HepG2 (cell line): ENCODE measurements around the gene WEE1. TPM values are rescaled to one million over a fixed set of nuclear protein-coding genes. Genes with fewer than 3 reads are reported as not detected.
A peak's percentile ranks its signal among the peaks of the same experiment; 100 is the strongest.

Experiments used
- CREB1 ChIP-seq, 2 experiments: fragments of 450-650 bp in 1 of 2; IDR thresholded peaks; 2 replicates each; pipeline ENCODE4 v1.6.1; 2016 to 2017; ENCODE audit warnings: control low read depth in 1 of 2, mild to moderate bottlenecking in 1 of 2, missing compliant biosample characterization in 1 of 2, missing genetic modification characterization in 1 of 2
- EP300 ChIP-seq, 3 experiments: sonication (generic) in 1 of 3; formaldehyde crosslinking in 1 of 3; IDR thresholded peaks; 2 replicates each; pipeline versions ENCODE4 v1.5.1 to v1.6.1; 2011 to 2020; ENCODE audit warnings: low read depth in 2 of 3, low read length in 2 of 3, borderline replicate concordance in 1 of 3, improper control_type of control experiment in 1 of 3, mild to moderate bottlenecking in 1 of 3, missing genetic modification reagents in 1 of 3, moderate library complexity in 1 of 3
- ERF ChIP-seq: IDR thresholded peaks from 2 replicates; pipeline ENCODE4 v1.6.1; 2018; ENCODE audit warnings: missing biosample characterization, missing genetic modification reagents
- FOXA1 ChIP-seq, 2 experiments: fragments of 450-650 bp in 1 of 2; sonication (generic) in 1 of 2; formaldehyde crosslinking in 1 of 2; IDR thresholded peaks; 2 replicates each; pipeline versions ENCODE4 v1.4.0 to v1.6.1; 2016 to 2020; ENCODE audit warnings: missing genetic modification reagents in 1 of 2
- HOXA3 ChIP-seq: sonication (generic); formaldehyde crosslinking; IDR thresholded peaks from 2 replicates; pipeline ENCODE4 v1.5.0; 2020; ENCODE audit warnings: missing genetic modification reagents
- ISL2 ChIP-seq: sonication (generic); formaldehyde crosslinking; IDR thresholded peaks from 2 replicates; pipeline ENCODE4 v1.5.0; 2020; ENCODE audit warnings: missing genetic modification reagents
- MAFG ChIP-seq: sonication (generic); formaldehyde crosslinking; IDR thresholded peaks from 2 replicates; pipeline ENCODE4 v1.5.1; 2020; ENCODE audit warnings: mild to moderate bottlenecking, missing genetic modification reagents
- NR2C2 ChIP-seq: sonication (generic); formaldehyde crosslinking; IDR thresholded peaks from 2 replicates; pipeline ENCODE4 v1.4.0; 2020; ENCODE audit warnings: missing genetic modification reagents, mild to moderate bottlenecking, moderate library complexity, borderline replicate concordance
- RFX3 ChIP-seq: IDR thresholded peaks from 2 replicates; pipeline ENCODE4 v1.6.1; 2016; ENCODE audit warnings: missing biosample characterization, missing genetic modification reagents
- ZBTB42 ChIP-seq: sonication (generic); formaldehyde crosslinking; IDR thresholded peaks from 2 replicates; pipeline ENCODE4 v1.5.0; 2020; ENCODE audit warnings: mild to moderate bottlenecking, missing genetic modification reagents
- polyA plus RNA-seq, 8 experiments: library from polyadenylated mRNA; depleted of rRNA in 3 of 8; stranded (reverse) in 7 of 8; unstranded in 1 of 8; fragments of >200 nt; fragmentation: Illumina TruSeq in 4 of 8; extraction: Trizol in 4 of 8; gene quantifications; 2 replicates each; pipeline versions ENCODE4 v1.2.1 to v1.2.3, GENCODE V29; 2011 to 2016; ENCODE audit warnings: low read depth in 4 of 8, missing spikeins in 1 of 8, mixed read lengths in 1 of 8; ENCODE audit not compliant: insufficient read depth in 1 of 8
- total RNA-seq, 5 experiments: library from RNA; depleted of rRNA; stranded (reverse); fragments of >200 nt; fragmentation: Illumina TruSeq; extraction: Trizol; gene quantifications; 2 replicates each; pipeline ENCODE4 v1.2.3, GENCODE V29; 2016; ENCODE audit warnings: low read depth in 1 of 5
- TF ChIP-seq, protein P1 (sequence below): sonication (generic); formaldehyde crosslinking; IDR thresholded peaks from 2 replicates; pipeline ENCODE4 v1.4.0; 2020; ENCODE audit warnings: missing genetic modification reagents, borderline replicate concordance
- TF ChIP-seq, protein P2 (sequence below): sonication (generic); formaldehyde crosslinking; IDR thresholded peaks from 2 replicates; pipeline ENCODE4 v1.5.1; 2020; ENCODE audit warnings: missing genetic modification reagents, mild to moderate bottlenecking, borderline replicate concordance
- TF ChIP-seq, protein P3 (sequence below): sonication (generic); formaldehyde crosslinking; IDR thresholded peaks from 2 replicates; pipeline ENCODE4 v1.4.0; 2020; ENCODE audit warnings: missing genetic modification reagents
- TF ChIP-seq, protein P4 (sequence below), 2 experiments: sonication (generic) in 1 of 2; formaldehyde crosslinking in 1 of 2; IDR thresholded peaks; 2 replicates each; pipeline versions ENCODE4 v1.4.0 to v1.6.1; 2016 to 2020; ENCODE audit warnings: borderline replicate concordance in 1 of 2, low read depth in 1 of 2, mild to moderate bottlenecking in 1 of 2, missing genetic modification reagents in 1 of 2

The WEE1 gene
- total and polyA plus RNA-seq, 2 of the 13 experiments (the other 11 are each of a cell fraction or from before 2014, with no cell fraction given) = 31.4 to 63.7 TPM

DNA sequence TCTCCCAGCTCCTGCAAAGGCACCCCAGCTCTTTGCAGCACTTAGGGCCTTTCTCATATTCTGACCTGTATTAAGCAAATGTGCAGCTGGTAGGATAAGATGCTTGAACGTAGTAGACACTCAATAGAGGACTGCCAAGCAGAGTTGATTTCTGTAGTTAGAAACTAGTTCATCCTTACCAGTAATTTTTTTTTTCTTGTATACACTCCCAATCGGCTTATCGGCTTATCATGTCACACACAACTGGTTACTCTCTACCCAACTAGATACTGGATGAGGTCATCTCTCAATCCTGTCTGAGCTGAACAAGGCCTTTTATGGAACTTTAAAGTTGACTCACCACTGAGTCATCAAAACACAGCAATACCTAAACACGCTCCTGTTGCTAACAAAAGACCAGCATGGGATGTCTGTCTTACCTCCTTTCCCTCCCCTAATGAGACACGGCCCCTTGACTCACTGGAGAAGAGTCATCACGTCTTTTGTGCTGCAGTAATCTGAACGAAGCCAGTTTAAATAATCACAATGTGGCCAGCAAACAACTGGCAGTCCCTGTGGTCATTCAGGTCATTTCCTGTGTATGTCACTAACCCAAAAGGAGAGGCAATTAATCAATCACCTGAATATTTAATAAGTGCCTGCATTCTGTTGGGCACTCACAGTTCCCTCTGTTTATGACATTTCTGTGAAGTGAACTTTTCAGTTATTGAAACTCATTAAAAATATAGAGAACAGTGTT lies 7.5 kb upstream of the WEE1 start (continued):
- TF ChIP-seq, protein P1, sequence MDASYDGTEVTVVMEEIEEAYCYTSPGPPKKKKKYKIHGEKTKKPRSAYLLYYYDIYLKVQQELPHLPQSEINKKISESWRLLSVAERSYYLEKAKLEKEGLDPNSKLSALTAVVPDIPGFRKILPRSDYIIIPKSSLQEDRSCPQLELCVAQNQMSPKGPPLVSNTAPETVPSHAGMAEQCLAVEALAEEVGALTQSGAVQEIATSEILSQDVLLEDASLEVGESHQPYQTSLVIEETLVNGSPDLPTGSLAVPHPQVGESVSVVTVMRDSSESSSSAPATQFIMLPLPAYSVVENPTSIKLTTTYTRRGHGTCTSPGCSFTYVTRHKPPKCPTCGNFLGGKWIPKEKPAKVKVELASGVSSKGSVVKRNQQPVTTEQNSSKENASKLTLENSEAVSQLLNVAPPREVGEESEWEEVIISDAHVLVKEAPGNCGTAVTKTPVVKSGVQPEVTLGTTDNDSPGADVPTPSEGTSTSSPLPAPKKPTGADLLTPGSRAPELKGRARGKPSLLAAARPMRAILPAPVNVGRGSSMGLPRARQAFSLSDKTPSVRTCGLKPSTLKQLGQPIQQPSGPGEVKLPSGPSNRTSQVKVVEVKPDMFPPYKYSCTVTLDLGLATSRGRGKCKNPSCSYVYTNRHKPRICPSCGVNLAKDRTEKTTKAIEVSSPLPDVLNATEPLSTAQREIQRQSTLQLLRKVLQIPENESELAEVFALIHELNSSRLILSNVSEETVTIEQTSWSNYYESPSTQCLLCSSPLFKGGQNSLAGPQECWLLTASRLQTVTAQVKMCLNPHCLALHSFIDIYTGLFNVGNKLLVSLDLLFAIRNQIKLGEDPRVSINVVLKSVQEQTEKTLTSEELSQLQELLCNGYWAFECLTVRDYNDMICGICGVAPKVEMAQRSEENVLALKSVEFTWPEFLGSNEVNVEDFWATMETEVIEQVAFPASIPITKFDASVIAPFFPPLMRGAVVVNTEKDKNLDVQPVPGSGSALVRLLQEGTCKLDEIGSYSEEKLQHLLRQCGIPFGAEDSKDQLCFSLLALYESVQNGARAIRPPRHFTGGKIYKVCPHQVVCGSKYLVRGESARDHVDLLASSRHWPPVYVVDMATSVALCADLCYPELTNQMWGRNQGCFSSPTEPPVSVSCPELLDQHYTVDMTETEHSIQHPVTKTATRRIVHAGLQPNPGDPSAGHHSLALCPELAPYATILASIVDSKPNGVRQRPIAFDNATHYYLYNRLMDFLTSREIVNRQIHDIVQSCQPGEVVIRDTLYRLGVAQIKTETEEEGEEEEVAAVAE = peak; percentile 45; the same call in 1 of the 2 replicates
- TF ChIP-seq, protein P2, sequence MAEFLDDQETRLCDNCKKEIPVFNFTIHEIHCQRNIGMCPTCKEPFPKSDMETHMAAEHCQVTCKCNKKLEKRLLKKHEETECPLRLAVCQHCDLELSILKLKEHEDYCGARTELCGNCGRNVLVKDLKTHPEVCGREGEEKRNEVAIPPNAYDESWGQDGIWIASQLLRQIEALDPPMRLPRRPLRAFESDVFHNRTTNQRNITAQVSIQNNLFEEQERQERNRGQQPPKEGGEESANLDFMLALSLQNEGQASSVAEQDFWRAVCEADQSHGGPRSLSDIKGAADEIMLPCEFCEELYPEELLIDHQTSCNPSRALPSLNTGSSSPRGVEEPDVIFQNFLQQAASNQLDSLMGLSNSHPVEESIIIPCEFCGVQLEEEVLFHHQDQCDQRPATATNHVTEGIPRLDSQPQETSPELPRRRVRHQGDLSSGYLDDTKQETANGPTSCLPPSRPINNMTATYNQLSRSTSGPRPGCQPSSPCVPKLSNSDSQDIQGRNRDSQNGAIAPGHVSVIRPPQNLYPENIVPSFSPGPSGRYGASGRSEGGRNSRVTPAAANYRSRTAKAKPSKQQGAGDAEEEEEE (CRISPR knock-in tag) = no peak
- TF ChIP-seq EP300 (IDR thresholded peaks at IDR 0.05; ENCODE audit: low read depth in 2 of 2, low read length in 2 of 2) (peak; percentile 55 to 72; a peak in 2 of 4 replicates), EP300 (CRISPR knock-in tag; IDR thresholded peaks at IDR 0.05; ENCODE audit: borderline replicate concordance) (no peak; the same call in 1 of the 2 replicates), FOXA1 (IDR thresholded peaks at IDR 0.05) (no peak), FOXA1 (CRISPR knock-in tag; IDR thresholded peaks at IDR 0.05) (peak; percentile 36), MAFG (CRISPR knock-in tag) (peak; percentile 90; the same call in 1 of the 2 replicates), ZBTB42 (no peak), RFX3 (CRISPR knock-in tag) (0 out of 2 replicates have a peak, but pooled peaks have one; percentile 27), NR2C2 (CRISPR knock-in tag) (0 out of 2 replicates have a peak, but pooled peaks have one; percentile 18), CREB1 (IDR thresholded peaks at IDR 0.05) (peak; percentile 85), CREB1 (CRISPR knock-in tag; IDR thresholded peaks at IDR 0.05) (peak; percentile 64; the same call in 1 of the 2 replicates), ERF (CRISPR knock-in tag) (peak; percentile 61), ISL2 (CRISPR knock-in tag) (0 out of 2 replicates have a peak, but pooled peaks have one; percentile 39), HOXA3 (peak; percentile 76; the same call in 1 of the 2 replicates)
- TF ChIP-seq, protein P3, sequence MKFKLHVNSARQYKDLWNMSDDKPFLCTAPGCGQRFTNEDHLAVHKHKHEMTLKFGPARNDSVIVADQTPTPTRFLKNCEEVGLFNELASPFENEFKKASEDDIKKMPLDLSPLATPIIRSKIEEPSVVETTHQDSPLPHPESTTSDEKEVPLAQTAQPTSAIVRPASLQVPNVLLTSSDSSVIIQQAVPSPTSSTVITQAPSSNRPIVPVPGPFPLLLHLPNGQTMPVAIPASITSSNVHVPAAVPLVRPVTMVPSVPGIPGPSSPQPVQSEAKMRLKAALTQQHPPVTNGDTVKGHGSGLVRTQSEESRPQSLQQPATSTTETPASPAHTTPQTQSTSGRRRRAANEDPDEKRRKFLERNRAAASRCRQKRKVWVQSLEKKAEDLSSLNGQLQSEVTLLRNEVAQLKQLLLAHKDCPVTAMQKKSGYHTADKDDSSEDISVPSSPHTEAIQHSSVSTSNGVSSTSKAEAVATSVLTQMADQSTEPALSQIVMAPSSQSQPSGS (CRISPR knock-in tag) = peak; percentile 97
- TF ChIP-seq, protein P4, sequence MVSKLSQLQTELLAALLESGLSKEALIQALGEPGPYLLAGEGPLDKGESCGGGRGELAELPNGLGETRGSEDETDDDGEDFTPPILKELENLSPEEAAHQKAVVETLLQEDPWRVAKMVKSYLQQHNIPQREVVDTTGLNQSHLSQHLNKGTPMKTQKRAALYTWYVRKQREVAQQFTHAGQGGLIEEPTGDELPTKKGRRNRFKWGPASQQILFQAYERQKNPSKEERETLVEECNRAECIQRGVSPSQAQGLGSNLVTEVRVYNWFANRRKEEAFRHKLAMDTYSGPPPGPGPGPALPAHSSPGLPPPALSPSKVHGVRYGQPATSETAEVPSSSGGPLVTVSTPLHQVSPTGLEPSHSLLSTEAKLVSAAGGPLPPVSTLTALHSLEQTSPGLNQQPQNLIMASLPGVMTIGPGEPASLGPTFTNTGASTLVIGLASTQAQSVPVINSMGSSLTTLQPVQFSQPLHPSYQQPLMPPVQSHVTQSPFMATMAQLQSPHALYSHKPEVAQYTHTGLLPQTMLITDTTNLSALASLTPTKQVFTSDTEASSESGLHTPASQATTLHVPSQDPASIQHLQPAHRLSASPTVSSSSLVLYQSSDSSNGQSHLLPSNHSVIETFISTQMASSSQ (IDR thresholded peaks at IDR 0.05; ENCODE audit: low read depth) = 0 out of 2 replicates have a peak, but pooled peaks have one; percentile 8
- TF ChIP-seq, protein P4 (CRISPR knock-in tag; IDR thresholded peaks at IDR 0.05; ENCODE audit: borderline replicate concordance) = no peak; the same call in 1 of the 2 replicates
